G401 (cell line): ENCODE data around the gene AK6. TPM values are rescaled to one million over a fixed set of nuclear protein-coding genes. Genes with fewer than 3 reads are reported as not detected.

Experiments
- total RNA-seq: library from RNA; depleted of rRNA; stranded (reverse); fragments of >200 nt; shearing (Covaris generic); gene quantifications from 2 replicates; pipeline ENCODE4 v1.2.3, GENCODE V29; 2014; rRNA removed

AK6 gene
- total RNA-seq, 1 experiment from 2014 or later = 62.0 TPM

Other genes with a start within 250 kb of the AK6 start
- gene CCNB1, start 202.4 kb downstream of the AK6 start, total RNA-seq = 361 and 396 TPM in 2 replicates
- gene CENPH, start 179.9 kb downstream of the AK6 start, total RNA-seq = 55.0 and 73.4 TPM in 2 replicates
- 75.8 and 85.9 TPM in 2 replicates for gene CDK7, start 134.6 kb downstream of the AK6 start, total RNA-seq
- not detected in 2 replicates for gene CCDC125, start 36.7 kb downstream of the AK6 start, total RNA-seq
- 144 and 177 TPM in 2 replicates for gene TAF9, start within 50 bp of the AK6 start, total RNA-seq
- 17.4 and 19.3 TPM in 2 replicates for gene RAD17, start 298 bp upstream of the AK6 start, total RNA-seq
- not detected in 2 replicates for gene MARVELD2, start 45.6 kb upstream of the AK6 start, total RNA-seq
- 3.3 and 7.8 TPM in 2 replicates for gene OCLN, start 123.3 kb upstream of the AK6 start, total RNA-seq
- 57.7 and 61.5 TPM in 2 replicates for gene GTF2H2C, start 190.7 kb upstream of the AK6 start, total RNA-seq